NCI-H2029 (cell line): ENCODE measurements around the gene CYP39A1.

ENCODE experiments used
- DNase-seq: peaks from one replicate; lab custom pipeline; 2025; lab: John Stamatoyannopoulos, UW

CYP39A1 gene

GRCh38 chr6:46652603-46653438, at the start of gene CYP39A1, which contains the start of gene SLC25A27:
TSS of gene CYP39A1 (minus strand) at chr6:46652818. CDS start at chr6:46652582, 236 bp downstream.
TSS of gene SLC25A27 (plus strand) at chr6:46652975. CDS start at chr6:46653193, 218 bp downstream.
- DNase-seq, result peak; percentile 80

GRCh38 chr6:46699970-46700369, 47.4 kb upstream of the CYP39A1 start:
- no peak for DNase-seq

- DNase-seq, result no peak
These were observed 38.4 kb upstream of the CYP39A1 start for GRCh38 chr6:46690911-46691451.

- no peak for DNase-seq
These were observed 37.6 kb upstream of the CYP39A1 start for GRCh38 chr6:46690141-46690755.

GRCh38 chr6:46689657-46690056, 37.0 kb upstream of the CYP39A1 start:
- DNase-seq, result no peak

- no peak for DNase-seq
These were observed 36.3 kb upstream of the CYP39A1 start for GRCh38 chr6:46688966-46689335.

GRCh38 chr6:46688117-46688965, 35.7 kb upstream of the CYP39A1 start:
- no peak for DNase-seq

GRCh38 chr6:46687619-46688097, 35.0 kb upstream of the CYP39A1 start, which contains the start of gene TDRD6:
TSS of gene TDRD6 (plus strand) at chr6:46687885. CDS start at chr6:46688129, 244 bp downstream.
- DNase-seq, result no peak

- no peak for DNase-seq
These were observed 32.2 kb upstream of the CYP39A1 start for GRCh38 chr6:46684771-46685170.

GRCh38 chr6:46677314-46677654, 24.7 kb upstream of the CYP39A1 start:
- no peak for DNase-seq

GRCh38 chr6:46676604-46677313, 24.1 kb upstream of the CYP39A1 start:
- DNase-seq, result no peak

- no peak for DNase-seq
These were observed 21.8 kb upstream of the CYP39A1 start for GRCh38 chr6:46674410-46674809.

- DNase-seq, result no peak
These were observed 14.8 kb upstream of the CYP39A1 start for GRCh38 chr6:46667377-46667776.

GRCh38 chr6:46661483-46661882, 8.9 kb upstream of the CYP39A1 start:
- DNase-seq, result no peak

- no peak for DNase-seq
These were observed 5.0 kb upstream of the CYP39A1 start for GRCh38 chr6:46657642-46658041.

- DNase-seq, result no peak
These were observed 3.2 kb upstream of the CYP39A1 start for GRCh38 chr6:46655803-46656202.

GRCh38 chr6:46653439-46654195, 999 bp upstream of the CYP39A1 start:
- DNase-seq, result no peak

- no peak for DNase-seq
These were observed 401 bp downstream of the CYP39A1 start for GRCh38 chr6:46652232-46652602.

- DNase-seq, result no peak
These were observed 802 bp downstream of the CYP39A1 start for GRCh38 chr6:46651816-46652215.

GRCh38 chr6:46651006-46651405, 1.6 kb downstream of the CYP39A1 start:
- DNase-seq, result no peak
